HG03457 (cell line): ENCODE measurements around the gene LDAH.
A peak's percentile ranks its signal among the peaks of the same experiment; 100 is the strongest.
"Not testable (repeated sequence)": the region's sequence is repeated elsewhere in the genome, so short reads cannot be mapped to it uniquely, and the experiment has no call there.

Experiments used
- ATAC-seq: cut with Tn5 transposase; IDR thresholded peaks from one replicate; pipeline ENCODE4 v1.9.1; 2021; ENCODE audit warnings: moderate number of reproducible peaks; ENCODE audit not compliant: unreplicated experiment

Gene LDAH

GRCh38 chr2:20822535-20823490, at the start of gene LDAH:
Gene LDAH (minus strand): TSS chr2:20823101. CDS start chr2:20801463, 21,638 bp downstream.
- ATAC-seq, result peak; percentile 96

GRCh38 chr2:20868377-20868776, 45.5 kb upstream of the LDAH start:
- ATAC-seq, result peak; percentile 100

DNA sequence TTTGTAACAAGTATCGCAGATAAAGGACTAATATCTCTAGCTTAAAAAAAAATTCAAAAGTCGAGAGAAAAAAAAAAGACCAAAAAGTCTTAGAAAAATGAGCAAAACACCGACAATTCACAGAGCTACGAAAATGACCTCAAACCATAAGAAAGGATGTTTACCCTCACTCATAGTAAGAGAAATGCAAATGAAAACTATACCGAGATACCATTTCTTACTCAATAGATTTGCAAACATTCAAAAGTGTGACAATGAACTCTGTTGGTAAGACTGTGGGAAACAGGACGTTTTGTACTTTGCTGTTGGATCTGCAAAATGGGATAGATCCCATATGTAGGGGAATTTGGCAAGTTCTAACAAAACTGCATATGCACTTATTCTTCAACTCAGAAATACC, 39.9 kb upstream of the LDAH start:
- no peak for ATAC-seq

DNA sequence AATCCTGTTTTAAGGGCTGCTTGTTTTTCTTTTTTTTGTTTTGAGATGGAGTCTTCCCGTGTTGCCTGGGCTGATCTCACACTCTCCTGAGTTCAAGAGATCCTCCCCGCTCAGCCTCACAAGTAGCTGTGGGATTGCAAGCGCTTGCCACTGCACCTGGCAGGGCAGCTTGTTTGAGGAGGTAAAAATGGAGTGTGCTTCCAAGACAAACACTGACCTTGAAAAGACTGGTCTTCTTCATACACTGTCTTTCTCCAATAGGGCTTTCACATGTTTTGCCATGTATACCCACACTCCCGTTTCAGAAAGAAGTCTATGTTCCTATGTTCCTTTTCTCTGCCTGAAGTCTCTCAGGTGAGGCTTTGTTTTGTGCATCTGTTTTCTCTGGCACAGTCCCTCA, 32.6 kb upstream of the LDAH start:
- no peak for ATAC-seq

DNA sequence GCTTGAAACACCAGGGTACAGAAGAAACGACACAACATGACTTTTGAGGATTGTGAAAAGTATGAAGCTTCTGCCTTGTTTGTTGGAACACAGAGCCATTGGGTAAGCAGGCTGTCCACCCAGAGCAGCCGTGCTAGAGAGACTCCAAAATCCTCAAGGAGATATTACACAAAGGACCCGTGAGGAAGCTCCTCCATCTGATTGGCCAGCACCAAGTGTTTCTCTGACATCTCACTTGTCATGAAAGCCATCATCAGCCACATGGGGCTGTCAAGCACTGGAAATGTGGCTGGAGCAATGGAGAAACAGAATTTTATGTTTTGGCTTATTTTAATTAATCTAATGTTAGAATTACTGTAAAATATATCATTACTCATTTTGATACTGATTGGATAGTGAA, 29.8 kb upstream of the LDAH start:
- ATAC-seq, result no peak

DNA sequence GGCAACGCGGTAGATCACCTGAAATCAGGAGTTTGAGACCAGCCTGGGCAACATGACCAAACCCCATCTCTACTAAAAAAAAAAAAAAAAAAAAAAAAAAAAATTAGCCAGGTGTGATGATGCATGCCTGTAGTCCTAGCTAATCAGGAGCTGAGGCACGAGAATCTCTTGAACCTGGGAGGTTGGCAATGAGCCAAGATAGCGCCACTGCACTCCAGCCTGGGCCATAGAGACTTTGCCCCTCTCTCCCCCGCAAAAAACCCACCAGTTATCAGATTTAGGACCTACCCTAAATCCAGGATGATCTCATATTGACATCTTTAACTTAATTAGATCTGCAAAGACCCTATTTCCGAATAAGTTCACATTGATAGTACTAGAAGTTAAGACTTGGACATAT, 29.2 kb upstream of the LDAH start:
- ATAC-seq, result no peak

DNA sequence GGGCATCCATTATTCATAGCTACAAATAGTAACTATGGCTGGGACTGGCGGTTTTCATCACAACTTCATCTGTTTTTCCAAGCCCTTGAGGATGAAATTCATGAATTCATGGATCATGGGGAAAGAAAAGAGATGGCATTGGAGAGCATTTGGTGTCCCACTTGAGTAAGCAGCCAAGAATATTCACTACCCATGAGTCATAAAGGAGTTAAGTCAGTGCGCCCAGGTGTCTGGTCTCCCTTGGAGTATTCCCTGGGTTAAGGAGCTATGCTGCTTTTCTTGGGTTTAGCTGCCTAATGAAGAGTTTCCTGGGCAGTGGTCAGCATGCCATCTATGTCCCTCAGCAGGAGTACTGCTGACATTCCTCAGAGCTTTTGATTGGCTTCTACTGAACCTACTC, 21.3 kb upstream of the LDAH start:
- ATAC-seq, result no peak

- no peak for ATAC-seq
Observed at GRCh38 chr2:20839052-20839451, 16.2 kb upstream of the LDAH start.

GRCh38 chr2:20838016-20838415, 15.1 kb upstream of the LDAH start:
- ATAC-seq, result no peak

DNA sequence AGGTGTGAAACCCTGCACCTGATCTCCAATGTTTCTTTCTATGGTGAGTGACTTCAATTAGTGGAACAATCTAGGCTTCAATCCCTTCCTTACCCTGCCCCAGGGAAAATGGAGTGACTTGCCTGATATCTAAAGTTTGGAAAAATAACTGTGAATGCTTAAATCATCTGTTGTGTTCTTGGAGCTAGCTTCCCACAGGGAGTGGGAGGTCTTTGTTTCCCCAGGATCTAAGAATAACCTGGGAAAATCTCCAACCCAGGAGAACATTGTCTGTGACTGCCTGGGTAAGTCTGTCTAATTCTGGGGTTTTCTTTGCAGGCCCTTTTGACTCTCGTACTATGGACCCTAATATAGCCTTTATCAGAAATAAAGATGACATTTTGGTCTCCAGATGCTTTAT, 13.6 kb upstream of the LDAH start:
- no peak for ATAC-seq

DNA sequence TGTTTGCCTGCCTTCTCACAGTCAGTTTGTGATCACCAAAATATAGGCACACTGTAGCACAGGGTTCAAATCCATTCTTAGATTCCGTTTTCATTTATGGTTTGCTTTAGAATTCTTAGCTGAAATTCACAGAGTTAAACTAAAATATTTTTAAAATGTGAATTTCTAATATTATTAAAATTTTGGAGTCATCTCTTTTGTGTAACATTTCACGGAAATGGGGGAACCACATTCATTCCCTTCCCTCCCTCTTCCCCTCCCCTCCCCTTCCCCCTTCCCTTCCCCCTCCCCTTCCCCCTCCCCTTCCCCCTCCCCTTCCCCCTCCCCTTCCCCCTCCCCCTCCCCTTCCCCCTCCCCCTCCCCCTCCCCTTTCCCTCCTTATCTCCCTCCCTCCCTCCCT, 11.4 kb upstream of the LDAH start:
- no peak for ATAC-seq

- ATAC-seq, result no peak
Observed at GRCh38 chr2:20832606-20833005, 9.7 kb upstream of the LDAH start.

GRCh38 chr2:20829861-20830260, 7.0 kb upstream of the LDAH start:
- ATAC-seq, result no peak

DNA sequence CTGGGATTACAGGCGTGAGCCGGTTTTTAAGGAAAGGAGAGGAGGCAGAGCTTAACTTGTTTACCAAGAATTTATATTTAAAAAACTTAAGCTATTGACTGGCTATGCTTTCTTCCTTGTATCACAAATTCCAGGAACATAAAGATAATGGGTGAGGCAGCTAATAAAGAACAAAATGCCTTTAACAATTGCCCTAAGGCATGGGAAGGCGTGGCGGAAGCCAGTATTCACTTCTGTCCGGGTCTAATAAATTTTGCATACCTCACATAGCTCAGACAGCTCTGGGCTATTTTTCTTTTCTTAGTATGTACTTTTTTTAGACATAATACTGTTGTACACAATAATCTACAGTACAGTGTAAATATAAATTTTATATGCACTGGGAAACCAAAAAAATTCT, 1.0 kb upstream of the LDAH start:
- ATAC-seq, result no peak

DNA sequence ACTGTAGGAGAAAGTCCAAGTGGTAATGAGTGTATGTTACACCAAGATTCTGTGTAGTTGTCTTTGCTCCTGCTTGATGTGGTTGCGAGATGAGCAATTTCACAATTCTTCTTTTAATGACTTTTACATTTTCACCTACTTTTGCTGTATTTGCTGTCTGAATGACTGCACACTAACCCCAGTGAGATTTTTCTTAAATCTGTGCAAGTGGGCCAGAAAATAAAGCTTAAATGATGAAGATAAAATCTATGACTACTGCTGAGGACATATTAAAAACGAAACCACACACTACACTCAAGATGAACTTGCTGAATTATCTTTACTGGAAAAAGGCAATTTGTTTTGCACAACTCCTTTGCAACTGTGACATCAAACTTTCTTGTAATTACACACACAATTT, 4.1 kb downstream of the LDAH start:
- no peak for ATAC-seq

GRCh38 chr2:20815216-20815615, 7.7 kb downstream of the LDAH start:
- no peak for ATAC-seq

- ATAC-seq, result no peak
Observed at GRCh38 chr2:20812779-20813178, 10.1 kb downstream of the LDAH start.

GRCh38 chr2:20806286-20806685, 16.6 kb downstream of the LDAH start:
- ATAC-seq, result no peak

- ATAC-seq, result no peak
Observed at GRCh38 chr2:20803974-20804373, 18.9 kb downstream of the LDAH start.

GRCh38 chr2:20803226-20803682, 19.6 kb downstream of the LDAH start:
- ATAC-seq, result no peak

- ATAC-seq, result no peak
Observed at GRCh38 chr2:20797096-20797495, 25.8 kb downstream of the LDAH start.

GRCh38 chr2:20796374-20796791, 26.5 kb downstream of the LDAH start:
- ATAC-seq, result no peak

DNA sequence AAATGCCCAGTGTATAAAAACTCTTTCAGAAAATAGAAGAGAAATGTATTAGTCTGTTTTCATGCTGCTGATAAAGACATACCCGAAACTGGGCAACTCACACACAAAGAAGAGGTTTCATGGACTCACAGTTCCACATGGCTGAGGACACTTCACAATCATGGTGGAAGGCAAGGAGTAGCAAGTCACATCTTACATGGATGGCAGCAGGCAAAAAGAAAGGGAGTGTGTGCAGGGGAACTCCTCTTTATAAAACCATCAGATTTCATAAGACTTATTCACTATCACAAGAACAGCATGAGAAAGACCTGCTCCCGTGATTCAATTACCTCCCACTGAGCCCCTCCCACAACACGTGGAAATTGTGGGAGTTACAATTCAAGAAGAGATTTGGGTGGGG, 29.0 kb downstream of the LDAH start:
- not testable (repeated sequence) for ATAC-seq
